ENCODE measurements around the gene SLC22A3. TPM values are rescaled to one million over a fixed set of nuclear protein-coding genes. Genes with fewer than 3 reads are reported as not detected.

SLC22A3 gene, protein sequence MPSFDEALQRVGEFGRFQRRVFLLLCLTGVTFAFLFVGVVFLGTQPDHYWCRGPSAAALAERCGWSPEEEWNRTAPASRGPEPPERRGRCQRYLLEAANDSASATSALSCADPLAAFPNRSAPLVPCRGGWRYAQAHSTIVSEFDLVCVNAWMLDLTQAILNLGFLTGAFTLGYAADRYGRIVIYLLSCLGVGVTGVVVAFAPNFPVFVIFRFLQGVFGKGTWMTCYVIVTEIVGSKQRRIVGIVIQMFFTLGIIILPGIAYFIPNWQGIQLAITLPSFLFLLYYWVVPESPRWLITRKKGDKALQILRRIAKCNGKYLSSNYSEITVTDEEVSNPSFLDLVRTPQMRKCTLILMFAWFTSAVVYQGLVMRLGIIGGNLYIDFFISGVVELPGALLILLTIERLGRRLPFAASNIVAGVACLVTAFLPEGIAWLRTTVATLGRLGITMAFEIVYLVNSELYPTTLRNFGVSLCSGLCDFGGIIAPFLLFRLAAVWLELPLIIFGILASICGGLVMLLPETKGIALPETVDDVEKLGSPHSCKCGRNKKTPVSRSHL
- 2.2 to 4.1 TPM (median 2.4 TPM) in 3 replicates for total RNA-seq (2021)
- Bru-seq, nascent RNA = percentile 52 among the genes with signal in this experiment
- long read RNA-seq, experiment 1, transcript SLC22A3-201 (11 exons, 3,348 nt) = major isoform, 10 of 24 reads
- long read RNA-seq, experiment 1, partial matches to known transcripts = 2 of 24 reads
- long read RNA-seq, experiment 1, other reads (novel, unspliced or antisense) = 12 of 24 reads
- long read RNA-seq, experiment 2, partial matches to known transcripts = 0 of 1 reads
- long read RNA-seq, experiment 2, other reads (novel, unspliced or antisense) = 0 of 1 reads
- long read RNA-seq, experiment 3 = 0 reads

DNA sequence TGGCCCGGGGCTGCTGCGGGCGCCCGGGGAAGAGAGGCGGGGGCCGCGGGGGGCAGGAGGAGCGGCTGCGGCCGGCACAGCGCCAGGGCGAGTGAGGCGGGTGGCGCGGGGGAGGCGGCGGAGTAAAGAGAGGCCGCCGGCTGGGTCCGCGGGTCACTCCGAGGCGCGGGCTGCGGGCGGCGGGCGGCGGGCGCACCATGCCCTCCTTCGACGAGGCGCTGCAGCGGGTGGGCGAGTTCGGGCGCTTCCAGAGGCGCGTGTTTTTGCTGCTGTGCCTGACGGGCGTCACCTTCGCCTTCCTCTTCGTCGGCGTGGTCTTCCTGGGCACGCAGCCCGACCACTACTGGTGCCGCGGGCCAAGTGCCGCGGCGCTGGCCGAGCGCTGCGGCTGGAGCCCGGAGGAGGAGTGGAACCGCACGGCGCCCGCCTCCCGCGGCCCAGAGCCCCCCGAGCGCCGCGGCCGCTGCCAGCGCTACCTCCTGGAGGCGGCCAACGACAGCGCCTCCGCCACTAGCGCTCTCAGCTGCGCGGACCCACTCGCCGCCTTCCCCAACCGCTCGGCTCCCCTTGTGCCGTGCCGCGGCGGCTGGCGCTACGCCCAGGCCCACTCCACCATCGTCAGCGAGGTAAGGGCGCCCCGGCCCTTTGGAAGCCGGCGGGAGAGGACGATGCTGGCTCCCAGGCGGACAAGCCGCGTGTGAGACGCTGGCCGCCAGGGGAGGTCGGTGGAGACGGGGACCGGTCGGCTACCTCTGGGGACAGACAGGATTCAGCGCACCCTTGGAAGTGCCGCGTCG, at the start of gene SLC22A3:
TSS of gene SLC22A3 (plus strand) at position 156 of the 797 bp plus-strand sequence. CDS start at position 198, 42 bp downstream.
- no peaks in the 10 kb centered on the region for H3K36me3 Mint-ChIP-seq
- H3K4me3 Mint-ChIP-seq = peak within 1 kb of the TSS; percentile 81
- peaks cover 44% of the 10 kb centered on the region for H3K27me3 Mint-ChIP-seq (ENCODE audit: low read depth)
- H3K27ac Mint-ChIP-seq = no peak within 1 kb of the TSS
- ATAC-seq = peak; percentile 30
- peak; percentile 56 for DNase-seq (ENCODE audit: low spot score)
- ChIA-PET POLR2A (no interaction called here), CTCF (interaction anchor here (0.7 to 1.3 kb wide), 3 partner anchors 33 to 171 kb away, joined by 3 to 4 read pairs (median 3); no protein-coding TSS in a partner anchor)
- peaks cover 20% of the 10 kb centered on the region for H3K4me1 Mint-ChIP-seq
- no peaks in the 10 kb centered on the region for H3K9me3 Mint-ChIP-seq
- TF ChIP-seq, protein P1, sequence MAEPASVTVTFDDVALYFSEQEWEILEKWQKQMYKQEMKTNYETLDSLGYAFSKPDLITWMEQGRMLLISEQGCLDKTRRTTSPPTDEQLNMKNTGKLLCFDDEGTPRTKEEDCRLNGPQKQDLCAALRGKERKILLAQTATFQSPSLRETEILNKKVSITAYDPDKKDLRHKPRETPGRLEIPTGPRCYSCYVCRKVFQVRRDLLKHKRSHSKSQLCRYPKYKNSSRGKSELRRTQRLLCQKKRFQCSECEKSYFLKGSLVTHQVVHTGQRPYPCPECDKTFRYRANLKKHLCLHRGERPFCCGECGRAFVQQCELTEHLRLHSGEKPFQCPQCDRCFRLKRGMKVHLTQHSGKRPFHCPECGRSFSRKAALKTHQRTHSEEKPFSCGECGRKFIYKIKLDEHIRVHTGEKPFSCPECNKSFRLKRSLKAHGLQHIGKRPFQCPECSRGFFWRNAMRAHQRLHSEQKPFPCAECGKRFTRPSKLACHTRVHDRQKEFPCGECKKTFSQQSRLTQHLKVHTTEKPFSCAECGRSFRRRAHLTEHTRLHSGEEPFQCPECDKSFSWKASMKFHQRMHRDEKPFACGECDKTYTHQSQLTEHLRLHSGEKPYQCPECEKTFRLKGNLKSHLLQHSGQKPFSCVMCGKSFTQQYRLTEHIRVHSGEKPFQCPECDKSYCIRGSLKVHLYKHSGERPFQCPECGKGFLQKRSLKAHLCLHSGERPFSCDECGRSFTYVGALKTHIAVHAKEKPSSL (CRISPR knock-in tag; conservative IDR thresholded peaks at IDR 0.05) = no peak
- TF ChIP-seq, protein P2, sequence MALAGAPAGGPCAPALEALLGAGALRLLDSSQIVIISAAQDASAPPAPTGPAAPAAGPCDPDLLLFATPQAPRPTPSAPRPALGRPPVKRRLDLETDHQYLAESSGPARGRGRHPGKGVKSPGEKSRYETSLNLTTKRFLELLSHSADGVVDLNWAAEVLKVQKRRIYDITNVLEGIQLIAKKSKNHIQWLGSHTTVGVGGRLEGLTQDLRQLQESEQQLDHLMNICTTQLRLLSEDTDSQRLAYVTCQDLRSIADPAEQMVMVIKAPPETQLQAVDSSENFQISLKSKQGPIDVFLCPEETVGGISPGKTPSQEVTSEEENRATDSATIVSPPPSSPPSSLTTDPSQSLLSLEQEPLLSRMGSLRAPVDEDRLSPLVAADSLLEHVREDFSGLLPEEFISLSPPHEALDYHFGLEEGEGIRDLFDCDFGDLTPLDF (CRISPR knock-in tag; IDR thresholded peaks at IDR 0.05) = no peak
- TF ChIP-seq, protein P3, sequence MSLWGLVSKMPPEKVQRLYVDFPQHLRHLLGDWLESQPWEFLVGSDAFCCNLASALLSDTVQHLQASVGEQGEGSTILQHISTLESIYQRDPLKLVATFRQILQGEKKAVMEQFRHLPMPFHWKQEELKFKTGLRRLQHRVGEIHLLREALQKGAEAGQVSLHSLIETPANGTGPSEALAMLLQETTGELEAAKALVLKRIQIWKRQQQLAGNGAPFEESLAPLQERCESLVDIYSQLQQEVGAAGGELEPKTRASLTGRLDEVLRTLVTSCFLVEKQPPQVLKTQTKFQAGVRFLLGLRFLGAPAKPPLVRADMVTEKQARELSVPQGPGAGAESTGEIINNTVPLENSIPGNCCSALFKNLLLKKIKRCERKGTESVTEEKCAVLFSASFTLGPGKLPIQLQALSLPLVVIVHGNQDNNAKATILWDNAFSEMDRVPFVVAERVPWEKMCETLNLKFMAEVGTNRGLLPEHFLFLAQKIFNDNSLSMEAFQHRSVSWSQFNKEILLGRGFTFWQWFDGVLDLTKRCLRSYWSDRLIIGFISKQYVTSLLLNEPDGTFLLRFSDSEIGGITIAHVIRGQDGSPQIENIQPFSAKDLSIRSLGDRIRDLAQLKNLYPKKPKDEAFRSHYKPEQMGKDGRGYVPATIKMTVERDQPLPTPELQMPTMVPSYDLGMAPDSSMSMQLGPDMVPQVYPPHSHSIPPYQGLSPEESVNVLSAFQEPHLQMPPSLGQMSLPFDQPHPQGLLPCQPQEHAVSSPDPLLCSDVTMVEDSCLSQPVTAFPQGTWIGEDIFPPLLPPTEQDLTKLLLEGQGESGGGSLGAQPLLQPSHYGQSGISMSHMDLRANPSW (CRISPR knock-in tag; conservative IDR thresholded peaks at IDR 0.05; ENCODE audit: low read depth) = no peak
- TF ChIP-seq, protein P4, sequence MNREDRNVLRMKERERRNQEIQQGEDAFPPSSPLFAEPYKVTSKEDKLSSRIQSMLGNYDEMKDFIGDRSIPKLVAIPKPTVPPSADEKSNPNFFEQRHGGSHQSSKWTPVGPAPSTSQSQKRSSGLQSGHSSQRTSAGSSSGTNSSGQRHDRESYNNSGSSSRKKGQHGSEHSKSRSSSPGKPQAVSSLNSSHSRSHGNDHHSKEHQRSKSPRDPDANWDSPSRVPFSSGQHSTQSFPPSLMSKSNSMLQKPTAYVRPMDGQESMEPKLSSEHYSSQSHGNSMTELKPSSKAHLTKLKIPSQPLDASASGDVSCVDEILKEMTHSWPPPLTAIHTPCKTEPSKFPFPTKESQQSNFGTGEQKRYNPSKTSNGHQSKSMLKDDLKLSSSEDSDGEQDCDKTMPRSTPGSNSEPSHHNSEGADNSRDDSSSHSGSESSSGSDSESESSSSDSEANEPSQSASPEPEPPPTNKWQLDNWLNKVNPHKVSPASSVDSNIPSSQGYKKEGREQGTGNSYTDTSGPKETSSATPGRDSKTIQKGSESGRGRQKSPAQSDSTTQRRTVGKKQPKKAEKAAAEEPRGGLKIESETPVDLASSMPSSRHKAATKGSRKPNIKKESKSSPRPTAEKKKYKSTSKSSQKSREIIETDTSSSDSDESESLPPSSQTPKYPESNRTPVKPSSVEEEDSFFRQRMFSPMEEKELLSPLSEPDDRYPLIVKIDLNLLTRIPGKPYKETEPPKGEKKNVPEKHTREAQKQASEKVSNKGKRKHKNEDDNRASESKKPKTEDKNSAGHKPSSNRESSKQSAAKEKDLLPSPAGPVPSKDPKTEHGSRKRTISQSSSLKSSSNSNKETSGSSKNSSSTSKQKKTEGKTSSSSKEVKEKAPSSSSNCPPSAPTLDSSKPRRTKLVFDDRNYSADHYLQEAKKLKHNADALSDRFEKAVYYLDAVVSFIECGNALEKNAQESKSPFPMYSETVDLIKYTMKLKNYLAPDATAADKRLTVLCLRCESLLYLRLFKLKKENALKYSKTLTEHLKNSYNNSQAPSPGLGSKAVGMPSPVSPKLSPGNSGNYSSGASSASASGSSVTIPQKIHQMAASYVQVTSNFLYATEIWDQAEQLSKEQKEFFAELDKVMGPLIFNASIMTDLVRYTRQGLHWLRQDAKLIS (CRISPR knock-in tag; IDR thresholded peaks at IDR 0.05; ENCODE audit: borderline replicate concordance) = no peak
- 0 out of 2 replicates have a peak, but pooled peaks have one; percentile 18 for TF ChIP-seq NFYB (CRISPR knock-in tag; conservative IDR thresholded peaks at IDR 0.05; ENCODE audit: low read depth)
- TF ChIP-seq, protein P5, sequence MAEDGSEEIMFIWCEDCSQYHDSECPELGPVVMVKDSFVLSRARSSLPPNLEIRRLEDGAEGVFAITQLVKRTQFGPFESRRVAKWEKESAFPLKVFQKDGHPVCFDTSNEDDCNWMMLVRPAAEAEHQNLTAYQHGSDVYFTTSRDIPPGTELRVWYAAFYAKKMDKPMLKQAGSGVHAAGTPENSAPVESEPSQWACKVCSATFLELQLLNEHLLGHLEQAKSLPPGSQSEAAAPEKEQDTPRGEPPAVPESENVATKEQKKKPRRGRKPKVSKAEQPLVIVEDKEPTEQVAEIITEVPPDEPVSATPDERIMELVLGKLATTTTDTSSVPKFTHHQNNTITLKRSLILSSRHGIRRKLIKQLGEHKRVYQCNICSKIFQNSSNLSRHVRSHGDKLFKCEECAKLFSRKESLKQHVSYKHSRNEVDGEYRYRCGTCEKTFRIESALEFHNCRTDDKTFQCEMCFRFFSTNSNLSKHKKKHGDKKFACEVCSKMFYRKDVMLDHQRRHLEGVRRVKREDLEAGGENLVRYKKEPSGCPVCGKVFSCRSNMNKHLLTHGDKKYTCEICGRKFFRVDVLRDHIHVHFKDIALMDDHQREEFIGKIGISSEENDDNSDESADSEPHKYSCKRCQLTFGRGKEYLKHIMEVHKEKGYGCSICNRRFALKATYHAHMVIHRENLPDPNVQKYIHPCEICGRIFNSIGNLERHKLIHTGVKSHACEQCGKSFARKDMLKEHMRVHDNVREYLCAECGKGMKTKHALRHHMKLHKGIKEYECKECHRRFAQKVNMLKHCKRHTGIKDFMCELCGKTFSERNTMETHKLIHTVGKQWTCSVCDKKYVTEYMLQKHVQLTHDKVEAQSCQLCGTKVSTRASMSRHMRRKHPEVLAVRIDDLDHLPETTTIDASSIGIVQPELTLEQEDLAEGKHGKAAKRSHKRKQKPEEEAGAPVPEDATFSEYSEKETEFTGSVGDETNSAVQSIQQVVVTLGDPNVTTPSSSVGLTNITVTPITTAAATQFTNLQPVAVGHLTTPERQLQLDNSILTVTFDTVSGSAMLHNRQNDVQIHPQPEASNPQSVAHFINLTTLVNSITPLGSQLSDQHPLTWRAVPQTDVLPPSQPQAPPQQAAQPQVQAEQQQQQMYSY (CRISPR knock-in tag; IDR thresholded peaks at IDR 0.05) = no peak
- TF ChIP-seq, protein P6, sequence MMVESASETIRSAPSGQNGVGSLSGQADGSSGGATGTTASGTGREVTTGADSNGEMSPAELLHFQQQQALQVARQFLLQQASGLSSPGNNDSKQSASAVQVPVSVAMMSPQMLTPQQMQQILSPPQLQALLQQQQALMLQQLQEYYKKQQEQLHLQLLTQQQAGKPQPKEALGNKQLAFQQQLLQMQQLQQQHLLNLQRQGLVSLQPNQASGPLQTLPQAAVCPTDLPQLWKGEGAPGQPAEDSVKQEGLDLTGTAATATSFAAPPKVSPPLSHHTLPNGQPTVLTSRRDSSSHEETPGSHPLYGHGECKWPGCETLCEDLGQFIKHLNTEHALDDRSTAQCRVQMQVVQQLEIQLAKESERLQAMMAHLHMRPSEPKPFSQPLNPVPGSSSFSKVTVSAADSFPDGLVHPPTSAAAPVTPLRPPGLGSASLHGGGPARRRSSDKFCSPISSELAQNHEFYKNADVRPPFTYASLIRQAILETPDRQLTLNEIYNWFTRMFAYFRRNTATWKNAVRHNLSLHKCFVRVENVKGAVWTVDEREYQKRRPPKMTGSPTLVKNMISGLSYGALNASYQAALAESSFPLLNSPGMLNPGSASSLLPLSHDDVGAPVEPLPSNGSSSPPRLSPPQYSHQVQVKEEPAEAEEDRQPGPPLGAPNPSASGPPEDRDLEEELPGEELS (CRISPR knock-in tag; IDR thresholded peaks at IDR 0.05) = no peak
- TF ChIP-seq, protein P7, sequence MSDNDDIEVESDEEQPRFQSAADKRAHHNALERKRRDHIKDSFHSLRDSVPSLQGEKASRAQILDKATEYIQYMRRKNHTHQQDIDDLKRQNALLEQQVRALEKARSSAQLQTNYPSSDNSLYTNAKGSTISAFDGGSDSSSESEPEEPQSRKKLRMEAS (CRISPR knock-in tag; IDR thresholded peaks at IDR 0.05) = peak; percentile 65; the same call in 1 of the 2 replicates
- TF ChIP-seq ELF4 (CRISPR knock-in tag; IDR thresholded peaks at IDR 0.05; ENCODE audit: low read depth) = no peak
- no peak for TF ChIP-seq RORB (CRISPR knock-in tag; IDR thresholded peaks at IDR 0.05)
- TF ChIP-seq, protein P8, sequence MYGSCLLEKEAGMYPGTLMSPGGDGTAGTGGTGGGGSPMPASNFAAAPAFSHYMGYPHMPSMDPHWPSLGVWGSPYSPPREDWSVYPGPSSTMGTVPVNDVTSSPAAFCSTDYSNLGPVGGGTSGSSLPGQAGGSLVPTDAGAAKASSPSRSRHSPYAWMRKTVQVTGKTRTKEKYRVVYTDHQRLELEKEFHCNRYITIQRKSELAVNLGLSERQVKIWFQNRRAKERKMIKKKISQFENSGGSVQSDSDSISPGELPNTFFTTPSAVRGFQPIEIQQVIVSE (CRISPR knock-in tag; IDR thresholded peaks at IDR 0.05; ENCODE audit: borderline replicate concordance) = no peak
- TF ChIP-seq, protein P9, sequence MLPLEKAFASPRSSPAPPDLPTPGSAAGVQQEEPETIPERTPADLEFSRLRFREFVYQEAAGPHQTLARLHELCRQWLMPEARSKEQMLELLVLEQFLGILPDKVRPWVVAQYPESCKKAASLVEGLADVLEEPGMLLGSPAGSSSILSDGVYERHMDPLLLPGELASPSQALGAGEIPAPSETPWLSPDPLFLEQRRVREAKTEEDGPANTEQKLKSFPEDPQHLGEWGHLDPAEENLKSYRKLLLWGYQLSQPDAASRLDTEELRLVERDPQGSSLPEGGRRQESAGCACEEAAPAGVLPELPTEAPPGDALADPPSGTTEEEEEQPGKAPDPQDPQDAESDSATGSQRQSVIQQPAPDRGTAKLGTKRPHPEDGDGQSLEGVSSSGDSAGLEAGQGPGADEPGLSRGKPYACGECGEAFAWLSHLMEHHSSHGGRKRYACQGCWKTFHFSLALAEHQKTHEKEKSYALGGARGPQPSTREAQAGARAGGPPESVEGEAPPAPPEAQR (CRISPR knock-in tag; IDR thresholded peaks at IDR 0.05) = no peak
- TF ChIP-seq SOX15 (CRISPR knock-in tag; IDR thresholded peaks at IDR 0.05) = no peak

All from WTC11 (cell line).